SK-N-SH treated with all-trans-retinoic acid at 6 μM for 48 hours (cell line): ENCODE data around the gene SURF1.

Experiments used
- ARNTL ChIP-seq: fragments of 450-650 bp; formaldehyde crosslinking; IDR thresholded peaks from 2 replicates; pipeline ENCODE4 v1.5.0; 2020; ENCODE audit warnings: low read depth, mild to moderate bottlenecking, moderate library complexity, borderline replicate concordance
- CSRNP3 ChIP-seq: fragments of 250-450 bp; sonication (Bioruptor Pico); IDR thresholded peaks from 2 replicates; pipeline ENCODE4 v1.5.1; 2021; ENCODE audit warnings: mild to moderate bottlenecking, moderate library complexity
- ESRRG ChIP-seq: fragments of 250-450 bp; sonication (Bioruptor Pico); IDR thresholded peaks from 2 replicates; pipeline ENCODE4 v1.6.1; 2021; ENCODE audit warnings: mild to moderate bottlenecking
- OSR1 ChIP-seq: fragments of 250-450 bp; sonication (Bioruptor Pico); IDR thresholded peaks from 2 replicates; pipeline ENCODE4 v1.8.0; 2022; ENCODE audit warnings: moderate library complexity, mild to moderate bottlenecking, inconsistent platforms
- PATZ1 ChIP-seq: fragments of 250-450 bp; sonication (Bioruptor Pico); IDR thresholded peaks from 2 replicates; pipeline ENCODE4 v1.8.0; 2020; ENCODE audit warnings: mild to moderate bottlenecking, moderate library complexity, borderline replicate concordance
- POU6F1 ChIP-seq: fragments of 250-450 bp; sonication (Bioruptor Pico); IDR thresholded peaks from 2 replicates; pipeline ENCODE4 v1.8.0; 2021; ENCODE audit warnings: low read depth, mild to moderate bottlenecking, moderate library complexity, borderline replicate concordance
- RARB ChIP-seq: fragments of 250-450 bp; sonication (Bioruptor Pico); IDR thresholded peaks from 2 replicates; pipeline ENCODE4 v1.8.0; 2021; ENCODE audit warnings: mild to moderate bottlenecking, moderate library complexity
- TOX ChIP-seq: fragments of 250-450 bp; sonication (Bioruptor Pico); IDR thresholded peaks from 2 replicates; pipeline ENCODE4 v1.8.0; 2021; ENCODE audit warnings: mild to moderate bottlenecking, moderate library complexity, borderline replicate concordance
- TSHZ2 ChIP-seq: fragments of 250-450 bp; sonication (Bioruptor Pico); IDR thresholded peaks from 2 replicates; pipeline ENCODE4 v1.5.0; 2020; ENCODE audit warnings: mild to moderate bottlenecking, moderate library complexity
- ZFP3 ChIP-seq: fragments of 250-450 bp; sonication (Bioruptor Pico); IDR thresholded peaks from 2 replicates; pipeline ENCODE4 v1.5.0; 2020; ENCODE audit warnings: mild to moderate bottlenecking, moderate library complexity
- ZFP30 ChIP-seq: fragments of 450-650 bp; formaldehyde crosslinking; IDR thresholded peaks from 2 replicates; pipeline ENCODE4 v1.5.0; 2022; ENCODE audit warnings: mild to moderate bottlenecking, moderate library complexity
- ZNF565 ChIP-seq: fragments of 450-650 bp; formaldehyde crosslinking; conservative IDR thresholded peaks from 2 replicates; pipeline ENCODE4 v1.5.0; 2020; ENCODE audit warnings: low read depth, mild to moderate bottlenecking, moderate library complexity
- ZNF8 ChIP-seq: fragments of 450-650 bp; formaldehyde crosslinking; IDR thresholded peaks from 2 replicates; pipeline ENCODE4 v1.5.0; 2020; ENCODE audit warnings: mild to moderate bottlenecking, moderate library complexity

GRCh38 chr9:133393399-133393798 lies 37.1 kb upstream of the SURF1 start:
- TF ChIP-seq ZFP30 (CRISPR knock-in tag), result no peak
- no peak for TF ChIP-seq PATZ1 (CRISPR knock-in tag)
- no peak for TF ChIP-seq ARNTL
- no peak for TF ChIP-seq TSHZ2
- TF ChIP-seq TOX (CRISPR knock-in tag), result no peak
- no peak for TF ChIP-seq ZNF8 (CRISPR knock-in tag)
- no peak for TF ChIP-seq ZFP3 (CRISPR knock-in tag)
- TF ChIP-seq ESRRG (CRISPR knock-in tag), result no peak
- no peak for TF ChIP-seq RARB (CRISPR knock-in tag)
- TF ChIP-seq POU6F1 (CRISPR knock-in tag), result no peak
- no peak for TF ChIP-seq OSR1
- no peak for TF ChIP-seq ZNF565 (CRISPR knock-in tag)
- TF ChIP-seq CSRNP3 (CRISPR knock-in tag), result no peak
